ENCODE data around the gene CCDC88C.
A peak's percentile ranks its signal among the peaks of the same experiment; 100 is the strongest.
"Not testable (repeated sequence)": the region's sequence is repeated elsewhere in the genome, so short reads cannot be mapped to it uniquely, and the experiment has no call there.

Gene CCDC88C, protein sequence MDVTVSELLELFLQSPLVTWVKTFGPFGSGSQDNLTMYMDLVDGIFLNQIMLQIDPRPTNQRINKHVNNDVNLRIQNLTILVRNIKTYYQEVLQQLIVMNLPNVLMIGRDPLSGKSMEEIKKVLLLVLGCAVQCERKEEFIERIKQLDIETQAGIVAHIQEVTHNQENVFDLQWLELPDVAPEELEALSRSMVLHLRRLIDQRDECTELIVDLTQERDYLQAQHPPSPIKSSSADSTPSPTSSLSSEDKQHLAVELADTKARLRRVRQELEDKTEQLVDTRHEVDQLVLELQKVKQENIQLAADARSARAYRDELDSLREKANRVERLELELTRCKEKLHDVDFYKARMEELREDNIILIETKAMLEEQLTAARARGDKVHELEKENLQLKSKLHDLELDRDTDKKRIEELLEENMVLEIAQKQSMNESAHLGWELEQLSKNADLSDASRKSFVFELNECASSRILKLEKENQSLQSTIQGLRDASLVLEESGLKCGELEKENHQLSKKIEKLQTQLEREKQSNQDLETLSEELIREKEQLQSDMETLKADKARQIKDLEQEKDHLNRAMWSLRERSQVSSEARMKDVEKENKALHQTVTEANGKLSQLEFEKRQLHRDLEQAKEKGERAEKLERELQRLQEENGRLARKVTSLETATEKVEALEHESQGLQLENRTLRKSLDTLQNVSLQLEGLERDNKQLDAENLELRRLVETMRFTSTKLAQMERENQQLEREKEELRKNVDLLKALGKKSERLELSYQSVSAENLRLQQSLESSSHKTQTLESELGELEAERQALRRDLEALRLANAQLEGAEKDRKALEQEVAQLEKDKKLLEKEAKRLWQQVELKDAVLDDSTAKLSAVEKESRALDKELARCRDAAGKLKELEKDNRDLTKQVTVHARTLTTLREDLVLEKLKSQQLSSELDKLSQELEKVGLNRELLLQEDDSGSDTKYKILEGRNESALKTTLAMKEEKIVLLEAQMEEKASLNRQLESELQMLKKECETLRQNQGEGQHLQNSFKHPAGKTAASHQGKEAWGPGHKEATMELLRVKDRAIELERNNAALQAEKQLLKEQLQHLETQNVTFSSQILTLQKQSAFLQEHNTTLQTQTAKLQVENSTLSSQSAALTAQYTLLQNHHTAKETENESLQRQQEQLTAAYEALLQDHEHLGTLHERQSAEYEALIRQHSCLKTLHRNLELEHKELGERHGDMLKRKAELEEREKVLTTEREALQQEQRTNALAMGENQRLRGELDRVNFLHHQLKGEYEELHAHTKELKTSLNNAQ (N-terminal part only)

DNA sequence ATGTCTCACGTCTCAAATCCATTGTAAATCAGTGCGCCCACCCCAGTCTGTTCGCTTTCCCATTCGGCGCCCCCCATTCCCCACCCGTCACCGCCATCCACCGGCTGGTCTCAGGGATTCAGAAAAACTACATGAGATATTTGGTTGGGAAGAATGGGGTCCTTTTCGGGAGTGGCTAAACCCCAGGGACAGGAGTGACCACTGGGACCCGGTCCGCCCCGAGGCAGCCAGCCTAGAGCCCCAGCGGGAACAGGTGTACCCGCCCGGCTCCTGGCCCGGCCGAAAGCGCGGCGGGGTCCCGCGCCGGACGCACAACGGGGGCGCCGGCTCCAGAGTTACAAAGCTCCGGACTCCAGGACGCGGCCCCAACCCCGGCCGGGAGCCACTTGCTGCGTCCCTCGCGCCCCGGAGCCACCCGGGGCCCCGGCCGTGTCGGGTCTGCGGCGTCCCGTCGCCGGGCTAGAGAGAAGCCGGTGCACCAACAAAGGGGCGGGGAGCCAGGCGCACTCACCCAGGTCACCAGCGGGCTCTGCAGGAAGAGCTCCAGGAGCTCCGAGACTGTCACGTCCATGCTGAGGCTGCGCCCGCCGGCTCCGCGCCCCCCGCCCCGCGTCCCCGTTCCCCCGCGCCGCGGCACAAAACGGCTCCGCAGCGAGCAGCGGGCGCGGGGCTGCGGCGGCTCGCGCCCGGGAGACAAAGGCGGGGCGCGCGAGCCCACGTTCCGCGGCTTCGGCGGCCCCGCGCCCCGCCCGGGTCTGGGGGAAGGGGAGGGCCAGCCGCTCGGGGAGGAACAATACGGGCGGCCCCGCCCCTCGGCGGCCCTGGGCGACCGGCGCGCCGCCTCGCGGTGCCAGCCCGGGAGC lies at the start of gene CCDC88C:
CCDC88C (minus strand) TSS at position 701 of the 863 bp plus-strand sequence; CDS start at position 571, 130 bp downstream.
- DNase-seq = peak; percentile 83

DNA sequence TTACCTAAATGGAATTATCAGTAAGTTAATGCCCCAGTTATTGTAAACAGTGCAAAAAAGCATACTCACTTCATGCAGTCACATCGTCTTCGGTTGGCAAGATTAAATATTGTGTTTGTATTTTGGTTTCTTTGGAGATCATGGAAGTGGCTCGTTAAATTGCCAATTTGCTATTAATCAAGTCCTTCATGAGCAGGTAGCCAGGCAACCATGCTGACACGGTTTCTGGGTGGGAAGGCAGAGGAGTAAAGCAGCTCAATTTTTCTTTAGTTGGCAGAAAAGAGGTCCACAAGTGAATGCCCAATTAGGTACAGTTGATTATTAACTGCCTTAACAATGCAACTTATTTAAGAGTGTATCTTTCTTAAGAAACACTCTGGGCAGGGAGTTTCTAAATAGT lies 48.6 kb upstream of the CCDC88C start:
- no peak for DNase-seq

DNA sequence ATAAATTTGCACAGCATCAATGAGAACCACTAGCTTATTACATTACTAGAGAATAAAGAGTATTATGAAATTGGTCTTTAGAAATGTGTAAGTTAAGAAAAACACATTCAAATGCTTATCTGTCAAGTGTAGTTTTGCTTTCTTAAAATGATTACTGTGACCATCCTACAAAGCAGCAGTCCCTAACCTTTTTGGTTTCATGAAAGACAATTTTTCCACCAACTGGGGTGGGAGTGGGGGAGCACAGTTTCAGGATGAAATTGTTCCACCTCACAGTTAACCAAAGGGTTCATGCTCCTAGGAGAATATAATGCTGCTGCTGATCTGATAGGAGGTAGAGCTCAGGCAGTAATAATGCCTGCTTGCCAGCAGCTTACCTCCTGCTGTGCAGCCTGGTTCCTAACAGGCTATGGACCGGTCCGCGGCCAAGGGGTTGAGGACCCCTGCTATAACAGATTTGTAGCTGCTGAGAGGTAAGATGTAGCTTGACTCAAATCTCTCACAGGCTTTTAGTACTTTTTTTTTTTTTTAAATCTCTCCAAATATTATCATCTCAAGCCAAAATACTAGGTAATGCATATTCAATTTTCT lies 47.1 kb upstream of the CCDC88C start:
- DNase-seq = no peak

GRCh38 chr14:91458612-91459011 lies 41.0 kb upstream of the CCDC88C start:
- DNase-seq = no peak

GRCh38 chr14:91456283-91456682 lies 38.7 kb upstream of the CCDC88C start:
- no peak for DNase-seq

DNA sequence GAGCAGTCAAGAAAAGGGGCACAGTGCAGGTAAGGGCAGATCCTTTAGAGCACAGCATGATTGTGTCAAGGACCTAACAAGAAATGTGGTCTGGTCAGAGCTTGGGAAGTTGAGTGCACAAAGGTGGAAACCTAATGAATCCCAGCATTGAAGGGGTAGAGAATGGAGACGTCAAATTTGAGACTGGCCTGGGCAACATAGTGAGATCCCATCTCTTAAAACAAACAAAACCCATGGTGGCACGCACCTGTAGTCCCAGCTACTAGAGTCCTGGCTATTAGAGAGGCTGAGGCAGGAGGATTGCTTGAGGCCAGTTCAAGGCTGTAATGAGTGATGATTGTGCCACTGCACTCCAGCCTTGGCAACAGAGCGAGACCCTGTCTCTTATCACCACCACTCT lies 37.0 kb upstream of the CCDC88C start:
- DNase-seq = no peak

DNA sequence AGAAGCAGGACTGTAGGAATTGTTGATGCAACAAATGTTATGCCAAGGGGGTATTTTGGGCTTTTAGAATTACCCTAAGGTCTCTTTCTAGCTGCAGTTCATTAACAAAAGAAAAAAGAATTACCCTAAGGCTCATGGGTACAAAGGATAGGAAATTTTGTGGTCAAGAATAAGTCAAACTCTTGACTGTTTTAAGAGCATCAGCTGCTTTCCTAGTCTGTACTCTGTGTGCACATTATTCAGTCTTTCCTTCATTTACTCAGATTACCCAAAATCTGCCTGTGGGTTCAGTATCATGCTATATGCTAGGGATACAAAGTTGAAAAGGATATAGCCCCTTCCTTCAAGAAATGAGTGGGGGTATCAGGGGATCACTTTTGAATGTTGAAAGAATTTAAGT lies 36.5 kb upstream of the CCDC88C start:
- no peak for DNase-seq

- no peak for DNase-seq
Measured at GRCh38 chr14:91453744-91454143, 36.1 kb upstream of the CCDC88C start.

GRCh38 chr14:91444335-91445020 lies 26.9 kb upstream of the CCDC88C start:
- no peak for DNase-seq

DNA sequence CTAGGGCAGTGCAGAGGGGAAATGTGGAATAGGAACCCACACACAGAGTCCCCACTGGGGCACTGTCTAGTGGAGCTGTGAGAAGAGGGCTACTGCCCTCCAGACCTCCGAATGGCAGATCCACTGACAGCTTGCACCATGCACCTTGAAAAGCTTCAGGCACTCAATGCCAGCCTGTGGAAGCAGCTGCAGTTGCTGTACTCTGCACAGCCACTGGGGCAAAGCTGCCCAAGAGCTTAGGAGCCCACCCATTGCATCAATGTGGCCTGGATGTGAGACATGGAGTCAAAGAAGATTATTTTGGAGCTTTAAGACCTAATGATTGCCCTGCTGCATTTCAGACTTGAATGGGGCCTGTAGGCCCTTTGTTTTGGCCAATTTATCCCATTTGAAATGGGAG lies 21.7 kb upstream of the CCDC88C start:
- DNase-seq = no peak

DNA sequence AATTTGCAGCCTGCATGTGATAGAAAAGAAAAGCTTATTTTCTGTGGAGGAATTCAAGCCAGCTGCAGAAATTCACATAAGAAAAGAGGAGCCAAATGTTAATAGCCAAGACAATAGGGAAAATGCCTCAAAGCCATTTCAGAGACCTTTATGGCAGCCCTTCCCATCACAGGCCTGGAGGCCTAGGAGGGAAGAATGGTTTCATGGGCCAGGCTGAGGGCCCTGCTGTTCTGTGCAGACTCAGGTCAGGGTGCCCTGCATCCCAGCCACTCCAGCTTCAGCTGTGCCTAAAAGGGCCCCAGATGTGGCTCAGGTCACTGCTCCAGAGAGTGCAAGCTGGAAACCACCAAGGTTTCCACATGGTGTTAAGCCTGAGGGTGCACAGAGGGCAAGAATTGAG lies 21.2 kb upstream of the CCDC88C start:
- no peak for DNase-seq

DNA sequence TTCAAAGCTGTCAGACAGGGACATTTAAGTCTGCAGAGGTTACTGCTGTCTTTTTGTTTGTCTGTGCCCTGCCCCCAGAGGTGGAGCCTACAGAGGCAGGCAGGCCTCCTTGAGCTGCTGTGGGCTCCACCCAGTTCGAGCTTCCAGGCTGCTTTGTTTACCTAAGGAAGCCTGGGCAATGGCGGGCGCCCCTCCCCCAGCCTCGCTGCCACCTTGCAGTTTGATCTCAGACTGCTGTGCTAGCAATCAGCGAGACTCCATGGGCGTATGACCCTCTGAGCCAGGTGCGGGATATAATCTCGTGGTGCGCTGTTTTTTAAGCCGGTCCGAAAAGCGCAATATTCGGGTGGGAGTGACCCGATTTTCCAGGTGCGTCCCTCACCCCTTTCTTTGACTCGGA lies 18.6 kb upstream of the CCDC88C start:
- not testable (repeated sequence) for DNase-seq

- DNase-seq = no peak
Measured at GRCh38 chr14:91429385-91429784, 11.8 kb upstream of the CCDC88C start.

DNA sequence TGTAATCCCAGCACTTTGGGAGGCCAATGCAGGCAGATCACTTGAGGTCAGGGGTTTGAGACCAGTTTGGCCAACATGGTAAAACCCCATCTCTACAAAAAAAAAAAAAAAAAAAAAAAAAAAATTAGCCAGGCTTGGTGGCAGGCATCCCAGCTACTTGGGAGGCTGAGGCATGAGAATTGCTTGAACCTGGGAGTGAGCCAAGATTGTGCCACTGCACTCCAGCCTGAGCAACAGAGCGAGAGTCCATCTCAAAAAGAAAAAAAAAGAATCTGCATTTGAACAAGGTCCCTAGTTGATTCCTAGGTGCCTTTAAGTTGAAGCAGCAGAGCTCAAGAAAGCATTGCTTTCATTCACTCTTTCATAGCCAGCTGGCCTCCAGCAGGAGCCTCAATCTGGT lies 11.3 kb upstream of the CCDC88C start:
- DNase-seq = not testable (repeated sequence)

DNA sequence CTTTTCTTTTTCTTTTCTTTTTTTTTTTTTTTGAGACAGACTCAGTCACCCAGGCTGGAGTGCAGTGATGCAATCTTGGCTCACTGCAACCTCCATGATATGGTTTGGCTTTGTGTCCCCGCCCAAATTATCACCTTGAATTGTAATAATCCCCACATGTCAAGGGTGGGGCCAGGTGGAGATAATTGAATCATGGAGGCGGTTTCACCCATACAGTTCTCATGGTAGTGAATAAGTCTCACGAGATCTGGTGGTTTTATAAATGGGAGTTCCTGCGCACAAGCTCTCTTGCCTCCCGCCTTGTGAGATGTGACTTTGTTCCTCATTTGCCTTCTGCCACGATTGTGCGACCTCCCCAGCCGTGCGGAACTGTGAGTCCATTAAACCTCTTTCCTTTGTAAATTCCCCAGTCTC lies 7.9 kb upstream of the CCDC88C start:
- not testable (repeated sequence) for DNase-seq

GRCh38 chr14:91424813-91425530 lies 7.4 kb upstream of the CCDC88C start:
- DNase-seq = no peak

DNA sequence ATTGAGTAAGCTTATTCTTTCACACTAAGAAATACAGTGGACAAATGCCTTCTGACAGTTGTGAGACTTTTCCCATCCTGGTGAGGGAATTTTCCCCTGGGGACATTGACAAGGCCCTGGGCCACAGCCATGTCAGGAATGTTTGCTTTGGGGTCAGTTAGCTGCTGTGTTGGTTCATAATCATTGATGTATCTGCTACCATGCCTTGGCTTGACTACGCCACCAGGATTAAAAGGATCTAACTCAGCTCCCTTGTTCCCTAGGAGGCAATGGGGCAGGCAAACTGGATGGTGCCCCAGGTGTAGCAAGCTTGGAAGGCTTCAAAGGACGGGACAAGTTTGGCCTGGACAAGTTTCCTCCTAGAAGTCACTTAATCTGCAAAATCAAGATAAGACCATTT lies 3.1 kb upstream of the CCDC88C start:
- DNase-seq = no peak

- DNase-seq = no peak
Measured at GRCh38 chr14:91419451-91419850, 1.8 kb upstream of the CCDC88C start.

DNA sequence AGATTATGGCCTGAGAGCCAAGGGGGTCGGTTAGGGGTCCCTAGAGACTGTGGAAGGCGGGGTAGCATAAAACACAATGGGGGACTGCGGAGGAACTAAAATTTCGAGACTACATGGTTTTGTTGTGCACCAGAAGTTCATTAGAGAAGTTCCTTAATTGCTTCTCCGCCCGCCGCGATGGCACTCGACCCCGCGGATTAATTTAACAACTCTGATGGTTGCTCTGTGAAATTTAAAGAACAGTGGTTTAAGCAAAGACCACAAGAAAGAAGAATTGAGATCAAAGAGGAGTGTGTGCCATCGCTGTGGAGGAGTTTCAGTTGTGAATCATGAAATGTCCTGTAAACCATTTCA lies 1.4 kb upstream of the CCDC88C start:
- DNase-seq = no peak

DNA sequence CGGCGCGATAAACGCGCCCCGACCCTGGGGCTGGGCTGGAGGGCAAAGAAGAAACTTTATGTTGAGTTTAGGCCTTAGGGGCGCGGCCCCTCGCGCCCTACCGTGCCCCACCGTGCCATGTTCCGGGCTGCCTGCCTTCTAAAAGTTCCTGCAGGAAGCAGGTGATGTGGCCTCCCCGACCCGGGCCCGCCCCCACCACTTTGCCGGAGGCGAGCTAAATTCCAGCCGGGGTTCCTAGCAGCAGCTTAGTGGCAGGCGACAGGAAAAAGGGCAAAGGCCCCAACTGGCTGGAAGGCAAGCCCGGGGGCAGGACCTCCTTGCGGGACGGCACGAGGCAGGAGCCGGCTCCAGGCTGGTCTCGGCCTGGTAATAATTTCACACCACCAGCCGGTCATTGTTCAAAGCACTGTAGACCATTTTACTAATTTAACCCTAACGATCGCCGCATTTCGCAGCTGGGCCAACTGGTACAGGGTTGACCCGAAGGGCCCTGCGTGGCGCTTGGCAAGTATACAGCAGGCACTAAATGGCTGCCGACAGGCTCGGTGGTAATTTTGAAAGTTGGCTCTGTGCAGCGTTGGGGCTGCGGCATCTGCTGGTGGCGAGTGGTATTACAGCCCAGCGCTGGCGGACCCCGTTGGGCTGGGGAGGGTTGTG lies 895 bp upstream of the CCDC88C start:
- peak; percentile 73 for DNase-seq

Data from NCI-H1694 treated with DMSO at 0.1 percent for 48 hours (cell line).